HCT116 (cell line): Measurements from ENCODE around the gene ZNF180. TPM values are rescaled to one million over a fixed set of nuclear protein-coding genes. Genes with fewer than 3 reads are reported as not detected.
"Not testable (repeated sequence)": the region's sequence is repeated elsewhere in the genome, so short reads cannot be mapped to it uniquely, and the experiment has no call there.

Experiments
- ATAC-seq: fragments of 200-7000 bp; cut with Tn5 transposase; 2 replicates; pipeline ENCODE4 v1.9.1; 2020; ENCODE audit warnings: mild to moderate bottlenecking, moderate library complexity
- BruUV-seq: library from RNA; stranded (reverse); fragments of 400-500 nt; replicated peaks from 2 replicates; lab custom pipeline; 2021; lab: Mats Ljungman, UMichigan
- CTCF ChIA-PET: fragments of 300-600 bp; sonication (Branson Sonifier 250); formaldehyde crosslinking; loops from one replicate; lab custom pipeline; 2021; ENCODE audit warnings: antibody characterized with exemption; lab: Charles Lee
- POLR2A ChIA-PET: fragments of 300-600, 350-600 bp; sonication (Branson Sonifier 250); formaldehyde crosslinking; loops from one replicate; lab custom pipeline; 2021; ENCODE audit warnings: antibody characterized with exemption; lab: Charles Lee
- RAD21 ChIA-PET, 2 experiments: fragments of 300-600 bp; sonication (Branson Sonifier 250); formaldehyde crosslinking; loops; one replicate each; lab custom pipeline; 2023; ENCODE audit warnings: low total read pairs in 2 of 2; ENCODE audit not compliant: uncharacterized antibody in 2 of 2, unreplicated experiment in 2 of 2, low non-redundant PET in 1 of 2; lab: Charles Lee
- DNase-seq: peaks from one replicate; pipeline ENCODE4 v3.0.0-alpha.2; 2010; ENCODE audit warnings: low read depth, low spot score
- H2AFZ ChIP-seq: fragments of 200-600 bp; shearing (Covaris generic), sonication (generic); 2 replicates; pipeline ENCODE4 v1.6.1; 2017; ENCODE audit warnings: low read depth, mixed run types, mixed read lengths, antibody characterized with exemption, low read length; ENCODE audit not compliant: poor library complexity, severe bottlenecking
- H3K27ac ChIP-seq: 2 replicates; pipeline ENCODE4 v1.5.1; 2012; ENCODE audit warnings: low read depth, low read length
- H3K27me3 ChIP-seq: fragments of 200-600 bp; sonication (generic); 2 replicates; pipeline ENCODE4 v1.6.1; 2016; ENCODE audit warnings: mixed run types, low read length, mixed read lengths; ENCODE audit not compliant: insufficient read depth
- H3K36me3 ChIP-seq, 2 experiments: fragments of 200-500 bp in 1 of 2; fragments of 200-600 bp in 1 of 2; sonication (Bioruptor generic) in 1 of 2; sonication (generic) in 1 of 2; 2 replicates each; pipeline versions ENCODE4 v1.5.1 to v1.6.1; 2014 to 2016; ENCODE audit warnings: low read length in 2 of 2, inconsistent platforms in 1 of 2, mixed read lengths in 1 of 2, mixed run types in 1 of 2; ENCODE audit not compliant: insufficient read depth in 2 of 2, control insufficient read depth in 1 of 2
- H3K4me1 ChIP-seq, 2 experiments: fragments of 200-600 bp in 1 of 2; sonication (generic) in 1 of 2; 2 replicates each; pipeline versions ENCODE4 v1.5.1 to v1.6.1; 2012 to 2017; ENCODE audit warnings: low read length in 2 of 2, inconsistent platforms in 1 of 2, mild to moderate bottlenecking in 1 of 2, mixed read lengths in 1 of 2, mixed run types in 1 of 2, moderate library complexity in 1 of 2; ENCODE audit not compliant: insufficient read depth in 2 of 2, control insufficient read depth in 1 of 2
- H3K4me2 ChIP-seq: fragments of 200-600 bp; sonication (generic); 2 replicates; pipeline ENCODE4 v1.6.1; 2017; ENCODE audit warnings: mixed run types, low read length, mixed read lengths
- H3K4me3 ChIP-seq, 2 experiments: fragments of 200-600 bp in 1 of 2; sonication (generic) in 1 of 2; replicated peaks in 1 of 2; 2 replicates each; pipeline ENCODE4 v1.5.1; 2011 to 2016; ENCODE audit warnings: low read length in 2 of 2, control low read depth in 1 of 2, low read depth in 1 of 2, mild to moderate bottlenecking in 1 of 2, mixed read lengths in 1 of 2, mixed run types in 1 of 2
- H3K79me2 ChIP-seq: fragments of 200-600 bp; sonication (generic); 2 replicates; pipeline ENCODE4 v1.6.1; 2017; ENCODE audit warnings: mild to moderate bottlenecking, mixed run types, low read length, moderate library complexity, mixed read lengths; ENCODE audit not compliant: insufficient read depth
- H3K9ac ChIP-seq: fragments of 200-600 bp; sonication (generic); 2 replicates; pipeline ENCODE4 v1.6.1; 2016; ENCODE audit warnings: low read length, mixed read lengths
- H3K9me2 ChIP-seq: fragments of 200-600 bp; sonication (generic), shearing (Covaris generic); 2 replicates; pipeline ENCODE4 v1.6.1; 2017; ENCODE audit warnings: mixed run types, mild to moderate bottlenecking, moderate library complexity; ENCODE audit not compliant: insufficient read depth
- H3K9me3 ChIP-seq, 2 experiments: fragments of 200-500 bp in 1 of 2; fragments of 200-600 bp in 1 of 2; sonication (Bioruptor generic) in 1 of 2; sonication (generic) in 1 of 2; 2 replicates each; pipeline ENCODE4 v1.6.1; 2014 to 2017; ENCODE audit warnings: low read length in 2 of 2, mixed read lengths in 2 of 2, inconsistent platforms in 1 of 2, low read depth in 1 of 2, mild to moderate bottlenecking in 1 of 2, mixed run types in 1 of 2, moderate library complexity in 1 of 2; ENCODE audit not compliant: control insufficient read depth in 1 of 2, insufficient read depth in 1 of 2
- H4K20me1 ChIP-seq: fragments of 200-600 bp; sonication (generic), shearing (Covaris generic); 2 replicates; pipeline ENCODE4 v1.6.1; 2017; ENCODE audit warnings: mixed run types, mild to moderate bottlenecking, moderate library complexity; ENCODE audit not compliant: insufficient read depth
- CEBPB ChIP-seq: IDR thresholded peaks from 2 replicates; pipeline ENCODE4 v1.6.1; 2012; ENCODE audit warnings: low read depth
- EGR1 ChIP-seq: IDR thresholded peaks from 2 replicates; pipeline ENCODE4 v1.6.1; 2012; ENCODE audit warnings: low read depth
- RAD21 ChIP-seq: IDR thresholded peaks from 2 replicates; pipeline ENCODE4 v1.6.1; 2012; ENCODE audit warnings: low read depth, mild to moderate bottlenecking
- SP1 ChIP-seq: IDR thresholded peaks from 2 replicates; pipeline ENCODE4 v1.6.1; 2012; ENCODE audit warnings: low read depth
- SRF ChIP-seq: IDR thresholded peaks from 2 replicates; pipeline ENCODE4 v1.6.1; 2012; ENCODE audit warnings: low read depth
- TCF7L2 ChIP-seq: IDR thresholded peaks from 2 replicates; pipeline ENCODE4 v1.7.0; 2011; ENCODE audit warnings: borderline replicate concordance, inconsistent platforms; ENCODE audit not compliant: insufficient read depth, insufficient read length; ENCODE audit errors: extremely low read depth
- YY1 ChIP-seq: IDR thresholded peaks from 2 replicates; pipeline ENCODE4 v1.6.1; 2011; ENCODE audit warnings: low read length, low read depth, moderate library complexity, mild to moderate bottlenecking; ENCODE audit not compliant: insufficient replicate concordance; ENCODE audit errors: extremely low read depth
- ZBTB33 ChIP-seq: IDR thresholded peaks from 2 replicates; pipeline ENCODE4 v1.6.1; 2011; ENCODE audit warnings: mild to moderate bottlenecking, low read length, moderate library complexity; ENCODE audit not compliant: insufficient replicate concordance; ENCODE audit errors: extremely low read depth
- ZFX ChIP-seq: fragments of 450-650 bp; IDR thresholded peaks from 2 replicates; pipeline ENCODE4 v1.6.1; 2017
- ZNF274 ChIP-seq: fragments of 200-500 bp; sonication (Bioruptor generic); IDR thresholded peaks from 2 replicates; pipeline ENCODE4 v1.6.1; 2014; ENCODE audit warnings: mild to moderate bottlenecking, low read depth, low read length, inconsistent platforms
- intact Hi-C: fragments of 100-400 bp; cut with micrococcal nuclease; formaldehyde crosslinking; loops from 2 replicates; pipeline ENCODE4 v1.10.0; 2022
- total RNA-seq: library from RNA; stranded (reverse); gene quantifications from one replicate; pipeline ENCODE4 v1.2.1, GENCODE V29; 2021; ENCODE audit not compliant: unreplicated experiment

The ZNF180 gene
- total RNA-seq, 1 experiment from 2014 or later: 7.3 TPM

GRCh38 chr19:44456016-44456415 lies 44.3 kb downstream of the ZNF180 start:
- POLR2A ChIA-PET, H3K4me3 ChIP-seq, intact Hi-C loops, RAD21 ChIA-PET, H3K4me2 ChIP-seq, H2AFZ ChIP-seq, H3K9me3 ChIP-seq, H4K20me1 ChIP-seq, H3K36me3 ChIP-seq, H3K27ac ChIP-seq, BruUV-seq, H3K9ac ChIP-seq, ATAC-seq, H3K4me1 ChIP-seq, DNase-seq, H3K27me3 ChIP-seq, CTCF ChIA-PET, H3K79me2 ChIP-seq, H3K9me2 ChIP-seq: not testable (repeated sequence)

DNA sequence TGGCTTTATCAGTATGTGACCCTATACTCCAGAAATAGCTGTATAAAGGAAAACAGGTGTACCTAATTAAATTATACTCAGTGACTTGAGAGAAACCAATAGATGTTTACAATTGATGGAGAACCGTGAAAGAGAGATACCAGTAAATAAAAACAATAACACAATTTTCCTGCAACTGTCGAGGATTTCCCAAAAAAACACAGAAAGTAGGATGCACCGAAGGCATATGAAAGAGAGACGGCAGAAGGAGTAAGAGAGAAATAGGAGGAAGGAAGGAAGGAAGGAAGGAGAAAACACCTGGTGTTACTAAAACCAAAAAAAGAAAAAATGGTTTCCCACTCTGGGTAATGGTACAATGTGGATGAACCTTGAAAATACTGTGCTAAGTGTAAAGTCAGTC lies 45.2 kb downstream of the ZNF180 start:
- no peaks in the 10 kb centered on the region for H4K20me1 ChIP-seq
- H3K79me2 ChIP-seq: no peaks in the 10 kb centered on the region
- ChIA-PET POLR2A (no interaction called here), CTCF (no interaction called here), RAD21 (no interaction called here)
- no peak overlapping the region for H3K27ac ChIP-seq
- intact Hi-C loops: no loop called here
- no peak overlapping the region for H3K4me3 ChIP-seq
- no peak overlapping the region for H3K4me2 ChIP-seq
- no peaks in the 10 kb centered on the region for H3K4me1 ChIP-seq
- H2AFZ ChIP-seq: no peak overlapping the region
- TF ChIP-seq EGR1: no peak
- no peak for TF ChIP-seq SRF
- no peak for TF ChIP-seq ZFX
- no peak for TF ChIP-seq ZNF274
- H3K27me3 ChIP-seq: no peaks in the 10 kb centered on the region
- no peaks in the 10 kb centered on the region for H3K36me3 ChIP-seq
- H3K9me2 ChIP-seq: no peaks in the 10 kb centered on the region
- no TSS peak for BruUV-seq
- peaks cover 0 to 4% of the 10 kb centered on the region in 2 experiments; a peak in 2 of 4 replicates for H3K9me3 ChIP-seq
- no peak overlapping the region for H3K9ac ChIP-seq
- DNase-seq (no peak), ATAC-seq (no peak)

DNA sequence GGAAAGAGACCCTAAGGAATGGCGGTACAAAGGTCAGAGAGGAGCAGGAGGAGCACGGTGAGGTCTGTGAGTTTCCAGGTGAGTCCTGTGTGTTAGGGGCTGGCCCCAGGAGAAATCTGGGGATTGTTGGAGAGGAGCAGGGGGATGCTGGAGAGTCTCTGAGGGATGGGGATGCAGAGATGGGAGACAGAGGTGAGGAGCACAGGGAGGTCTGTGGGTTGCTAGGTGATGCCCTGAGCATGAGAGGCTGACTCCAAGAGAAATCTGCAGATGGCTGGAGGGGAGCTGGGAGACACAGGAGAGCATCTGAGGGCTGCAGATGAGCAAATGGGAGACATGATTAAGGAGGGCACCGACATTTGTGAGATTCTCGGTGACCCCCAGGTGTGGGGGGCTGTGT lies 48.0 kb downstream of the ZNF180 start:
- intact Hi-C loops: no loop called here
- Histone ChIP-seq H3K36me3 (no peaks in the 10 kb centered on the region), H4K20me1 (no peaks in the 10 kb centered on the region), H3K4me1 (no peaks in the 10 kb centered on the region), H3K79me2 (no peaks in the 10 kb centered on the region), H3K4me3 (no peak overlapping the region), H3K9ac (no peak overlapping the region), H3K27ac (no peak overlapping the region), H3K27me3 (no peaks in the 10 kb centered on the region), H2AFZ (no peak overlapping the region), H3K4me2 (no peak overlapping the region), H3K9me3 (peaks cover 0 to 18% of the 10 kb centered on the region in 2 experiments; a peak in 2 of 4 replicates), H3K9me2 (no peaks in the 10 kb centered on the region)
- no peak for ATAC-seq
- no TSS peak for BruUV-seq
- ChIA-PET CTCF (no interaction called here), RAD21 (no interaction called here), POLR2A (no interaction called here)
- DNase-seq: no peak
- no peak for TF ChIP-seq ZNF274
- no peak for TF ChIP-seq SRF
- no peak for TF ChIP-seq SP1
- TF ChIP-seq CEBPB: no peak
- no peak for TF ChIP-seq ZBTB33
- no peak for TF ChIP-seq ZFX
- TF ChIP-seq RAD21: no peak
- TF ChIP-seq TCF7L2: no peak
- TF ChIP-seq YY1: no peak
